Endothelial cell of umbilical vein (primary cell): ENCODE measurements around the gene FKBP7. TPM values are rescaled to one million over a fixed set of nuclear protein-coding genes. Genes with fewer than 3 reads are reported as not detected.

Source experiments
- BruUV-seq: library from RNA; stranded (reverse); fragments of 400-500 nt; replicated peaks from 2 replicates; lab custom pipeline; 2021; lab: Mats Ljungman, UMichigan
- CTCF ChIA-PET: fragments of 300-600, 350-600 bp; sonication (Branson Sonifier 250); formaldehyde crosslinking; loops from one replicate; lab custom pipeline; 2021; ENCODE audit warnings: antibody characterized with exemption, inconsistent platforms; lab: Charles Lee
- POLR2A ChIA-PET: fragments of 300-600, 350-600 bp; sonication (Branson Sonifier 250); formaldehyde crosslinking; loops from one replicate; lab custom pipeline; 2021; ENCODE audit warnings: antibody characterized with exemption, inconsistent platforms; lab: Charles Lee
- DNase-seq: peaks from one replicate; pipeline ENCODE4 v3.0.0-alpha.2; 2011; ENCODE audit warnings: low read depth, low spot score
- FAIRE-seq: peaks from 2 replicates; lab custom pipeline; 2011; peaks lifted over from hg19 to GRCh38; lab: Jason Lieb, UNC
- H2AFZ ChIP-seq: 2 replicates; pipeline ENCODE4 v1.6.0; 2012; ENCODE audit warnings: low read depth, low read length, control low read depth, inconsistent platforms
- H3K27ac ChIP-seq: 2 replicates; pipeline ENCODE4 v1.5.1; 2011; ENCODE audit warnings: low read depth, mild to moderate bottlenecking, control low read depth, low read length, moderate library complexity; ENCODE audit not compliant: insufficient read depth
- H3K27me3 ChIP-seq, 2 experiments: 2 replicates each; pipeline versions ENCODE4 v1.6.0 to v1.6.1; 2011; ENCODE audit warnings: low read length in 2 of 2, mixed read lengths in 1 of 2; ENCODE audit not compliant: control insufficient read depth in 2 of 2, insufficient read depth in 2 of 2
- H3K36me3 ChIP-seq, 2 experiments: 2 replicates in 1 of 2; 3 replicates in 1 of 2; pipeline ENCODE4 v1.5.1; 2011; ENCODE audit warnings: low read length in 2 of 2, mild to moderate bottlenecking in 1 of 2, moderate library complexity in 1 of 2; ENCODE audit not compliant: control insufficient read depth in 2 of 2, insufficient read depth in 2 of 2; ENCODE audit errors: extremely low read depth in 1 of 2
- H3K4me1 ChIP-seq: 3 replicates; pipeline ENCODE4 v1.5.1; 2011; ENCODE audit warnings: mild to moderate bottlenecking, low read length; ENCODE audit not compliant: control insufficient read depth, insufficient read depth; ENCODE audit errors: extremely low read depth
- H3K4me2 ChIP-seq: 2 replicates; pipeline ENCODE4 v1.6.1; 2011; ENCODE audit warnings: low read length, control low read depth, mixed read lengths; ENCODE audit not compliant: insufficient read depth
- H3K4me3 ChIP-seq, 3 experiments: fragments of 200-600 bp in 1 of 3; sonication (generic), shearing (Covaris generic) in 1 of 3; replicated peaks in 1 of 3; 2 replicates each; pipeline ENCODE4 v1.5.1; 2011 to 2016; ENCODE audit warnings: control low read depth in 3 of 3, low read length in 3 of 3, mild to moderate bottlenecking in 2 of 3, inconsistent platforms in 1 of 3, low read depth in 1 of 3, moderate library complexity in 1 of 3; ENCODE audit not compliant: insufficient read depth in 1 of 3
- H3K79me2 ChIP-seq: 2 replicates; pipeline ENCODE4 v1.6.0; 2012; ENCODE audit warnings: low read length, inconsistent platforms; ENCODE audit not compliant: control insufficient read depth, insufficient read depth
- H3K9ac ChIP-seq: replicated peaks from 2 replicates; pipeline ENCODE3; 2011; ENCODE audit warnings: low read length, control low read depth; ENCODE audit not compliant: insufficient read depth; ENCODE audit errors: extremely low read depth
- H3K9me1 ChIP-seq: replicated peaks from 3 replicates; pipeline ENCODE4 v1.6.0; 2011; ENCODE audit warnings: mild to moderate bottlenecking, low read length; ENCODE audit not compliant: control insufficient read depth, insufficient read depth; ENCODE audit errors: extremely low read depth
- H3K9me3 ChIP-seq: replicated peaks from 2 replicates; pipeline ENCODE4 v1.5.1; 2012; ENCODE audit warnings: low read length, inconsistent platforms; ENCODE audit not compliant: control insufficient read depth, insufficient read depth
- H4K20me1 ChIP-seq: replicated peaks from 2 replicates; pipeline ENCODE3; 2011; ENCODE audit warnings: mild to moderate bottlenecking, low read length; ENCODE audit not compliant: control insufficient read depth, insufficient read depth; ENCODE audit errors: extremely low read depth
- CTCF ChIP-seq, 2 donors: IDR thresholded peaks; 1 replicate in 1 of 2; 2 replicates in 1 of 2; pipeline ENCODE4 v1.5.1; 2011; ENCODE audit warnings: low read length in 2 of 2, mild to moderate bottlenecking in 2 of 2, moderate library complexity in 2 of 2, control low read depth in 1 of 2, inconsistent platforms in 1 of 2, low read depth in 1 of 2; ENCODE audit not compliant: insufficient read depth in 1 of 2; ENCODE audit errors: extremely low read depth in 1 of 2
- EZH2 ChIP-seq: IDR thresholded peaks from 2 replicates; pipeline ENCODE4 v1.6.1; 2012; ENCODE audit warnings: borderline replicate concordance, low read depth, mild to moderate bottlenecking, moderate library complexity, low read length, inconsistent platforms; ENCODE audit not compliant: severe bottlenecking
- FOS ChIP-seq: IDR thresholded peaks from 2 replicates; pipeline ENCODE4 v1.6.1; 2011; ENCODE audit warnings: mild to moderate bottlenecking, low read length, moderate library complexity, borderline replicate concordance; ENCODE audit not compliant: insufficient read depth
- GATA2 ChIP-seq: IDR thresholded peaks from 2 replicates; pipeline ENCODE4 v1.7.0; 2011; ENCODE audit warnings: low read depth, mild to moderate bottlenecking, moderate library complexity, mixed read lengths, low read length; ENCODE audit not compliant: insufficient read length, insufficient read depth
- JUN ChIP-seq: IDR thresholded peaks from 2 replicates; pipeline ENCODE4 v1.6.1; 2011; ENCODE audit warnings: borderline replicate concordance, low read depth; ENCODE audit not compliant: insufficient read length, insufficient read depth
- MAX ChIP-seq: IDR thresholded peaks from 2 replicates; pipeline ENCODE4 v1.6.1; 2011; ENCODE audit not compliant: insufficient read depth, insufficient read length
- MYC ChIP-seq: IDR thresholded peaks from one replicate; pipeline ENCODE4 v1.6.1; 2011; ENCODE audit warnings: mild to moderate bottlenecking, low read depth, low read length
- POLR2A ChIP-seq: IDR thresholded peaks from 2 replicates; pipeline ENCODE4 v1.6.1; 2012; ENCODE audit warnings: low read depth, mild to moderate bottlenecking, control low read depth, low read length
- POLR2AphosphoS5 ChIP-seq: IDR thresholded peaks from 2 replicates; pipeline ENCODE4 v1.6.1; 2012; ENCODE audit warnings: low read depth, mild to moderate bottlenecking, control low read depth, low read length, moderate library complexity; ENCODE audit not compliant: insufficient read depth
- dilution Hi-C: fragments of 300-500 bp; cut with MboI; formaldehyde crosslinking; loops from one replicate; pipeline ENCODE4 v1.15.0; 2019; ENCODE audit warnings: low sequenced_read_pairs; ENCODE audit not compliant: extremely low pct_ligation_motif_present
- intact Hi-C: fragments of 100-400 bp; cut with micrococcal nuclease; formaldehyde crosslinking; loops from one replicate; pipeline ENCODE4 v1.10.0; 2022
- polyA plus RNA-seq, 4 experiments: library from polyadenylated mRNA; depleted of rRNA in 3 of 4; stranded (reverse) in 3 of 4; unstranded in 1 of 4; fragments of >200 nt; gene quantifications; 2 replicates each; pipeline versions ENCODE4 v1.2.1 to v1.2.3, GENCODE V29; 2011 to 2012; ENCODE audit warnings: missing spikeins in 1 of 4
- total RNA-seq: library from RNA; stranded (reverse); gene quantifications from 2 replicates; pipeline ENCODE4 v1.2.3, GENCODE V29; 2021

The FKBP7 gene
- total and polyA plus RNA-seq, 2 donors (not counting 3 experiments of a cell fraction or from before 2014, with no cell fraction given): 11.2 to 20.5 TPM

DNA sequence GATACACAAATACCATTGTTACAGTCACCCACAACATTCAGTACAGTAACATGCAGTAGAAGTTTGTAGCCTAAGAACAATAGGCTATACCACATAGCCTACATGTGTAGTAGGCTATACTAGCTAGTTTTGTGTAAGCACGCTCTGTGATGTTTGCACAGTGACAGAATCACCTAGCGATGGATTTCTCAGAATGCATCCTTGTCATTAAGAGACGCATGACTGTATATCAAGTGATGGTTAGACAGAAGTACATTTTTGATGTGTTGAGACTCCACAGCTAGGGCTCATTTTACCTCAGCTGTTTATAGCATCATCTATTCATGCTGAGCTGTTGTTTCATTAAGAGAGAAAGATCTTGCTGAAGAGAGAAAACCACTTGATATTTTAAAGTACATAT, 21.2 kb upstream of the FKBP7 start:
- Histone ChIP-seq H3K9me3 (no peaks in the 10 kb centered on the region), H2AFZ (no peak overlapping the region), H3K9ac (no peak overlapping the region), H3K27me3 (no peaks in the 10 kb centered on the region), H3K9me1 (no peaks in the 10 kb centered on the region), H4K20me1 (no peaks in the 10 kb centered on the region), H3K36me3 (peaks cover 9 to 21% of the 10 kb centered on the region in 2 experiments), H3K4me3 (no peak overlapping the region), H3K79me2 (no peaks in the 10 kb centered on the region), H3K27ac (no peak overlapping the region), H3K4me1 (no peaks in the 10 kb centered on the region), H3K4me2 (no peak overlapping the region)
- DNase-seq (no peak), FAIRE-seq (no peak)
- intact Hi-C loops: no loop called here
- ChIA-PET CTCF (no interaction called here), POLR2A (no interaction called here)
- BruUV-seq: no TSS peak
- dilution Hi-C loops: no loop called here
- TF ChIP-seq FOS (no peak), MAX (no peak), EZH2 (no peak), MYC (no peak), GATA2 (no peak), JUN (no peak), CTCF (IDR thresholded peaks at IDR 0.05; ENCODE audit: extremely low read depth in 1 of 2, insufficient read depth in 1 of 2, low read depth in 1 of 2, low read length in 2 of 2) (no peak), POLR2A (no peak), POLR2AphosphoS5 (no peak)
